GM18499 (cell line): ENCODE results near the gene MARCHF9.
A peak's percentile ranks its signal among the peaks of the same experiment; 100 is the strongest.

Experiments used
- ATAC-seq: cut with Tn5 transposase; IDR thresholded peaks from one replicate; pipeline ENCODE4 v1.9.1; 2021; ENCODE audit warnings: moderate number of reproducible peaks; ENCODE audit not compliant: insufficient read depth, unreplicated experiment

MARCHF9 gene

GRCh38 chr12:57751788-57752667, 2.9 kb upstream of the MARCHF9 start, which contains the start of gene CDK4:
CDK4 (minus strand) TSS chr12:57752310; CDS start chr12:57751717, 593 bp downstream.
- peak; percentile 52 for ATAC-seq

DNA sequence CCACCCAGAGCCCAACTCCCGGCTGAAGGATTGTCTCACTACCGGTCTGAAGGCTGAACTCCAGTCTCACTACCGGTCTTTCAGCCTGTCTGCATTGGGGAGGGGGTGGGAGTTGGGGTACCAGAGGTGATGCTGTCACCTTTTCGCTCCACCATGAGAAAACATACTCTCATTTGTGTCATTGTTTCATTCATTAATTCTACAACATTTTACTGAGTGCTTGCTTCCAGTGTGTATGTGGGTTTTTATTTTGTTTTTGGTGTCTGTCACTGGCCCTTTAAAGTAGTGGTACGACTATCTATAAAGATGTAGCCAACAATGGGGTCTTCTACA, 2.3 kb upstream of the MARCHF9 start:
- ATAC-seq: no peak

GRCh38 chr12:57753756-57754337, 1.1 kb upstream of the MARCHF9 start:
- no peak for ATAC-seq

DNA sequence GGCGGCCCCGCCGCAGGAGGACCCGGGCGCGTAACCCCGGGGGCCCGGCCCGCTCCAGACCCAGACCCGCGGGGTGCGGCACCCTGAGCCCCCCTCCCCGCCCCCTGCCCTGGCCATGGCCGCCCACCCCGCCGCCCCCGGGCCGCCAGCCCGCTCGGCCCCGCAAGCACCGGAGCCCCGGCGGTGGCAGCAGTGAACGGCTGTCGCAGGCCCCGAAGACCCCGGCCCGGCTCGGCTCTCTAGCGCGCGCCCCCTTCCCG, 221 bp downstream of the MARCHF9 start:
- ATAC-seq: no peak

- ATAC-seq: no peak
Measured at GRCh38 chr12:57755454-57756372, 810 bp downstream of the MARCHF9 start.

DNA sequence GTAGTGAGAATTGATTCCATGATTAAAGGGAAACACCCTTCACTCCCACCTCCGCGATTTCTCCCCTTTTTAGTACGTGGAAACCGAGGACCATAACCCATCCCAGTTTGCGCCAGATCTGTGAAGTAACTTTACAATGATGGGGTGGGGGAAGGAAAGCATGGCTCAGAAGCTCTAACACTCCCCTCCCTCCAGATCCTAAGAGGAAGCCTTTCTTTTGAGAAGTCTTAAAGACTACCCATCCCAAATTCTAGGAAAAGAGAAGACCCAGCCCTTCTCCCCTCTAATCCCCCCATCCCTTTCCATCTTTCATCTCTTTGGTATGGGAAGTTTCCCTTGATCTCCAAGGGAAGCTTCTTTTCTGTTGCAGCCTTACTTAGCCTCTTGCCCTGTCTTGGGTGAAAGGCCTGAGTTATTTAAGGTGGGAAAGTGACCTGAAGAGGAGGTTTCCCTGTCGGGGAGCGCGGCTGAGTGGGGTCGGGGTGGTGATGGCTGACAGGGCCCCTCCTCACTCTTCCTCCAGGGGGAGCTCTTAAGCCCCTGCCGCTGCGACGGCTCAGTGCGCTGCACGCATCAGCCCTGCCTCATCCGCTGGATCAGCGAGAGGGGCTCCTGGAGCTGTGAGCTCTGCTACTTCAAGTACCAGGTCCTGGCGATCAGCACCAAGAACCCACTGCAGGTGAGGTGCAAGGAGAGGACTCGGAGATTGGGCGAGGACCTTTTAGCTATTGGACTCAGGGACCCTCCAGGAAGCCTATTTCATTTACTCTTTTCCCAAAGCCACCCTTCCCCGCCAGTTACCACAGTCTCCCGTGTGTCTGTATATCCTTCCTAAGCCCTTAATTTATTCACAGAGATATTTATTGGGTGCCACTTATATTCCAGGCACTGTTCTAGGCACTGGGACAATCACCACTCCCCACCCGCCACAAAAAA, 1.8 kb downstream of the MARCHF9 start:
- no peak for ATAC-seq

GRCh38 chr12:57757771-57758170, 2.9 kb downstream of the MARCHF9 start:
- no peak for ATAC-seq

GRCh38 chr12:57758552-57759359, 3.9 kb downstream of the MARCHF9 start:
- ATAC-seq: no peak

DNA sequence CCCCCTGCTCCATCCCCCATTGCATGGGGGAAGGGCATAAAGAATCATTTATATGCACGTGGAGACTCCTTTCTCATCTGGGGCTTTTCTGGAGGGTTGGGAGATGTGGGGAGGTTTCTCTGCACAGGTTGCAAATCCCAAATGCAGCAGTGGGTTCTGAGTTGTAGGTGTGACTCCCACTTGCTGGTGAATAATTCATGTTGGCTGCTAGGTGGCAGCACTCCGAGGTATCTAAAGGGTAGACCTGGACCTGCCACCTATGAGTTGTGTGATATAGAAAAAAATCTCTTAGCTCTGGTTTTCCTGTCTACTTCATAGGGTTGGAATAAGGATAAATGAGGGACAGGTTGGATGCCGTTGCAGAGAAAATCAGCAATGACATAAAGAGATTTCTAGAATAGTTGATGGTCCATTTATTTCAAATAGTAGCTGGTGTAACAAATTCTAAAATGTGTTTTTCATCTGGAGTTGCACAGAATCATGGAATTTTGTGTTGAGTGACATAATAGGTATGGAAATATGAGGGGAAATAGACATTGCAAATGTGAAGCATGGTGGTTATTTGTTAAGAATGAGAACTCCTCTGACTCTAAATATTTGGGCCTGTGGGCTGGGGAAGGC, 4.6 kb downstream of the MARCHF9 start:
- no peak for ATAC-seq

GRCh38 chr12:57760347-57760982, 5.6 kb downstream of the MARCHF9 start:
- ATAC-seq: no peak

GRCh38 chr12:57761391-57761998, 6.6 kb downstream of the MARCHF9 start:
- no peak for ATAC-seq

- ATAC-seq: no peak
Measured at GRCh38 chr12:57762463-57762862, 7.6 kb downstream of the MARCHF9 start.

GRCh38 chr12:57763881-57764661, 9.2 kb downstream of the MARCHF9 start:
- ATAC-seq: no peak

DNA sequence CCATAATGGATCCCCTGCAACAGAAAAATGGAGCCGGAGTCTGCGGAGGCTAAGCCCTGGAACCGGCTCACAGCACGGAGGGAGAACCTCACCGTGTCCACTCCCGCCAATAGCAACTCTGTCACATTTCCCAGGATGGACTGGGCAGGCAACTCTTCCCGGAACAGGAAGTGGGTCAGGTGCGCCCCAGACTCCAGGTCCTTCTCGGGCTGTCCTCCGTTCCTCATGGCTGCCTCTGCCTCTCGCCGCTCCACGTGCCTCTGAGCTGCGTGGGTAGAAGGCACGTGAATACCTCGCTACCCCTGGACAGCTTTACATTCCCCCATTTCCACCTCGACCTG, 9.7 kb downstream of the MARCHF9 start:
- no peak for ATAC-seq

- no peak for ATAC-seq
Measured at GRCh38 chr12:57765003-57765697, 10.2 kb downstream of the MARCHF9 start.

GRCh38 chr12:57765698-57766463, 11.0 kb downstream of the MARCHF9 start:
- ATAC-seq: no peak
